HepG2 (cell line): Measurements from ENCODE around the gene SUOX. TPM values are rescaled to one million over a fixed set of nuclear protein-coding genes. Genes with fewer than 3 reads are reported as not detected.

Source experiments
- ATF5 ChIP-seq: sonication (generic); formaldehyde crosslinking; IDR thresholded peaks from 2 replicates; pipeline ENCODE4 v1.4.0; 2020; ENCODE audit warnings: mild to moderate bottlenecking, low read depth, missing genetic modification reagents
- BRF2 ChIP-seq: sonication (generic); formaldehyde crosslinking; IDR thresholded peaks from 2 replicates; pipeline ENCODE4 v1.8.1; 2022; ENCODE audit warnings: mild to moderate bottlenecking, missing genetic modification reagents
- FOXO4 ChIP-seq: sonication (generic); formaldehyde crosslinking; conservative IDR thresholded peaks from 2 replicates; pipeline ENCODE4 v1.8.1; 2023; ENCODE audit warnings: missing genetic modification reagents
- HNF4A ChIP-seq: sonication (generic); formaldehyde crosslinking; IDR thresholded peaks from 2 replicates; pipeline ENCODE4 v1.4.0; 2020; ENCODE audit warnings: missing genetic modification reagents
- HNRNPL ChIP-seq: fragments of 200-400 bp; formaldehyde crosslinking; IDR thresholded peaks from 2 replicates; pipeline ENCODE4 v1.6.1; 2017; ENCODE audit warnings: mild to moderate bottlenecking, low read depth, low read length
- HOXA7 ChIP-seq: sonication (generic); formaldehyde crosslinking; IDR thresholded peaks from 2 replicates; pipeline ENCODE4 v1.8.1; 2022; ENCODE audit warnings: mild to moderate bottlenecking, missing genetic modification reagents, moderate library complexity
- IRF2 ChIP-seq: IDR thresholded peaks from 2 replicates; pipeline ENCODE4 v1.6.1; 2018; ENCODE audit warnings: missing genetic modification reagents, missing compliant biosample characterization
- KDM4B ChIP-seq: sonication (generic); formaldehyde crosslinking; IDR thresholded peaks from 2 replicates; pipeline ENCODE4 v1.4.0; 2020; ENCODE audit warnings: missing genetic modification reagents
- MTERF4 ChIP-seq: sonication (generic); formaldehyde crosslinking; IDR thresholded peaks from 2 replicates; pipeline ENCODE4 v1.8.0; 2023; ENCODE audit warnings: mild to moderate bottlenecking, missing genetic modification reagents
- NFRKB ChIP-seq: fragments of 450-650 bp; IDR thresholded peaks from 2 replicates; pipeline ENCODE4 v1.6.1; 2017
- NR2F1 ChIP-seq, 2 experiments: fragments of 450-650 bp in 1 of 2; formaldehyde crosslinking in 1 of 2; IDR thresholded peaks; 2 replicates each; pipeline versions ENCODE4 v1.5.0 to v1.6.1; 2016 to 2020; ENCODE audit warnings: mild to moderate bottlenecking in 1 of 2, missing compliant biosample characterization in 1 of 2, missing genetic modification reagents in 1 of 2, moderate library complexity in 1 of 2
- RAD51 ChIP-seq: fragments of 450-650 bp; IDR thresholded peaks from 2 replicates; pipeline ENCODE4 v1.6.1; 2016; ENCODE audit warnings: borderline replicate concordance
- ZBTB49 ChIP-seq: sonication (generic); formaldehyde crosslinking; IDR thresholded peaks from 2 replicates; pipeline ENCODE4 v1.4.0; 2020; ENCODE audit warnings: missing genetic modification reagents, borderline replicate concordance
- ZFP1 ChIP-seq: IDR thresholded peaks from 2 replicates; pipeline ENCODE4 v1.6.1; 2016
- ZNF136 ChIP-seq: sonication (generic); formaldehyde crosslinking; IDR thresholded peaks from 2 replicates; pipeline ENCODE4 v1.8.1; 2022; ENCODE audit warnings: low read depth, mild to moderate bottlenecking, moderate library complexity, missing genetic modification reagents
- ZNF501 ChIP-seq: sonication (generic); formaldehyde crosslinking; IDR thresholded peaks from 2 replicates; pipeline ENCODE4 v1.5.1; 2020; ENCODE audit warnings: mild to moderate bottlenecking, moderate library complexity, missing genetic modification reagents
- ZNF574 ChIP-seq: sonication (generic); formaldehyde crosslinking; IDR thresholded peaks from 2 replicates; pipeline ENCODE4 v1.4.0; 2020; ENCODE audit warnings: missing genetic modification reagents
- ZNF580 ChIP-seq: IDR thresholded peaks from 2 replicates; pipeline ENCODE4 v1.6.1; 2016; ENCODE audit warnings: low read depth, borderline replicate concordance
- ZNF616 ChIP-seq: sonication (generic); formaldehyde crosslinking; IDR thresholded peaks from 2 replicates; pipeline ENCODE4 v1.5.0; 2020; ENCODE audit warnings: low read depth, mild to moderate bottlenecking, missing genetic modification reagents
- polyA plus RNA-seq, 8 experiments: library from polyadenylated mRNA; depleted of rRNA in 3 of 8; stranded (reverse) in 7 of 8; unstranded in 1 of 8; fragments of >200 nt; fragmentation: Illumina TruSeq in 4 of 8; extraction: Trizol in 4 of 8; gene quantifications; 2 replicates each; pipeline versions ENCODE4 v1.2.1 to v1.2.3, GENCODE V29; 2011 to 2016; ENCODE audit warnings: low read depth in 4 of 8, missing spikeins in 1 of 8, mixed read lengths in 1 of 8; ENCODE audit not compliant: insufficient read depth in 1 of 8
- total RNA-seq, 5 experiments: library from RNA; depleted of rRNA; stranded (reverse); fragments of >200 nt; fragmentation: Illumina TruSeq; extraction: Trizol; gene quantifications; 2 replicates each; pipeline ENCODE4 v1.2.3, GENCODE V29; 2016; ENCODE audit warnings: low read depth in 1 of 5

Gene SUOX
- total and polyA plus RNA-seq, 2 of the 13 experiments (the other 11 are each of a cell fraction or from before 2014, with no cell fraction given): 23.9 to 25.9 TPM

GRCh38 chr12:55996715-55997534 is at the start of gene SUOX (continued):
- TF ChIP-seq ATF5 (no peak), ZNF574 (CRISPR knock-in tag) (peak; percentile 27; the same call in 1 of the 2 replicates), ZBTB49 (no peak), BRF2 (CRISPR knock-in tag) (peak; percentile 63; the same call in 1 of the 2 replicates), RAD51 (no peak), ZNF616 (CRISPR knock-in tag) (0 out of 2 replicates have a peak, but pooled peaks have one; percentile 59), IRF2 (CRISPR knock-in tag) (no peak), NR2F1 (CRISPR knock-in tag; IDR thresholded peaks at IDR 0.05) (0 out of 4 replicates have a peak, but pooled peaks of 1 of the 2 experiments have one; percentile 26), HNRNPL (no peak), HNF4A (CRISPR knock-in tag) (peak; percentile 81), ZNF501 (CRISPR knock-in tag) (peak; percentile 86), ZNF136 (CRISPR knock-in tag) (no peak), ZFP1 (CRISPR knock-in tag) (no peak), MTERF4 (CRISPR knock-in tag) (no peak), ZNF580 (CRISPR knock-in tag) (peak; percentile 51; the same call in 1 of the 2 replicates), KDM4B (no peak), NFRKB (no peak), FOXO4 (CRISPR knock-in tag) (no peak), HOXA7 (no peak)
